CD4-positive, CD25-positive, alpha-beta regulatory T cell (primary cell): ENCODE results near the gene CAMTA1. TPM values are rescaled to one million over a fixed set of nuclear protein-coding genes. Genes with fewer than 3 reads are reported as not detected.
A peak's percentile ranks its signal among the peaks of the same experiment; 100 is the strongest.
"Not testable (repeated sequence)": the region's sequence is repeated elsewhere in the genome, so short reads cannot be mapped to it uniquely, and the experiment has no call there.

ENCODE experiments used
- ATAC-seq, 2 donors: fragments of 150-1000 bp; cut with Tn5 transposase; one replicate each; pipeline ENCODE4 v1.10.0; 2021; ENCODE audit warnings: low read depth in 2 of 2, moderate number of reproducible peaks in 2 of 2, moderate library complexity in 1 of 2
- DNase-seq, 3 donors: peaks; one replicate each; pipeline versions ENCODE4 v3.0.0 to v3.0.0-alpha.2; 2012 to 2022; ENCODE audit warnings: mixed read lengths in 1 of 3
- H3K27ac ChIP-seq: one replicate; pipeline ENCODE4 v1.7.0; 2013; ENCODE audit warnings: mild to moderate bottlenecking, low read length; ENCODE audit not compliant: insufficient read depth, poor library complexity, severe bottlenecking
- H3K27me3 ChIP-seq: one replicate; pipeline ENCODE4 v1.7.0; 2013; ENCODE audit warnings: low read length; ENCODE audit not compliant: control insufficient read depth, insufficient read depth
- H3K36me3 ChIP-seq: one replicate; pipeline ENCODE4 v1.7.0; 2013; ENCODE audit warnings: mild to moderate bottlenecking, low read length, moderate library complexity; ENCODE audit not compliant: control insufficient read depth, insufficient read depth
- H3K4me1 ChIP-seq: 2 replicates; pipeline ENCODE4 v1.7.0; 2013; ENCODE audit warnings: mild to moderate bottlenecking, low read length; ENCODE audit not compliant: insufficient read depth, control insufficient read depth, poor library complexity, severe bottlenecking
- H3K4me3 ChIP-seq: one replicate; pipeline ENCODE4 v1.7.0; 2013; ENCODE audit warnings: low read depth, mild to moderate bottlenecking, low read length, moderate library complexity
- H3K9me3 ChIP-seq, 2 experiments: 1 replicate in 1 of 2; 2 replicates in 1 of 2; pipeline ENCODE4 v1.7.0; 2013; ENCODE audit warnings: low read length in 2 of 2, mild to moderate bottlenecking in 1 of 2, moderate library complexity in 1 of 2; ENCODE audit not compliant: control insufficient read depth in 2 of 2
- H3K27ac Mint-ChIP-seq, 3 donors: one replicate each; pipeline ENCODE4 v1.8.0; 2020 to 2022; ENCODE audit warnings: mild to moderate bottlenecking in 3 of 3, mixed read lengths in 3 of 3, moderate library complexity in 2 of 3
- H3K27me3 Mint-ChIP-seq: one replicate; pipeline ENCODE4 v1.8.0; 2022; ENCODE audit warnings: mild to moderate bottlenecking, mixed read lengths
- H3K36me3 Mint-ChIP-seq: one replicate; pipeline ENCODE4 v1.8.0; 2020; ENCODE audit warnings: mixed read lengths
- H3K4me1 Mint-ChIP-seq, 4 donors: one replicate each; pipeline ENCODE4 v1.8.0; 2020 to 2022; ENCODE audit warnings: mixed read lengths in 4 of 4, mild to moderate bottlenecking in 1 of 4
- H3K4me3 Mint-ChIP-seq, 4 donors: one replicate each; pipeline ENCODE4 v1.8.0; 2020 to 2022; ENCODE audit warnings: mild to moderate bottlenecking in 4 of 4, mixed read lengths in 4 of 4, moderate library complexity in 3 of 4
- H3K9me3 Mint-ChIP-seq, 7 donors: one replicate each; pipeline ENCODE4 v1.8.0; 2020 to 2022; ENCODE audit warnings: mixed read lengths in 7 of 7, mild to moderate bottlenecking in 3 of 7, moderate library complexity in 2 of 7
- polyA plus RNA-seq, 4 donors: library from polyadenylated mRNA; unstranded; fragments of 300-500 nt; fragmentation: Illumina TruSeq; gene quantifications; one replicate each; pipeline ENCODE4 v1.2.3, GENCODE V29; 2021
- total RNA-seq: library from RNA; stranded (reverse); gene quantifications from one replicate; pipeline ENCODE4 v1.2.3, GENCODE V29; 2022

CAMTA1 gene
- total and polyA plus RNA-seq, 5 donors from 2014 or later = 48.8 to 112 (median 80.0) TPM

DNA sequence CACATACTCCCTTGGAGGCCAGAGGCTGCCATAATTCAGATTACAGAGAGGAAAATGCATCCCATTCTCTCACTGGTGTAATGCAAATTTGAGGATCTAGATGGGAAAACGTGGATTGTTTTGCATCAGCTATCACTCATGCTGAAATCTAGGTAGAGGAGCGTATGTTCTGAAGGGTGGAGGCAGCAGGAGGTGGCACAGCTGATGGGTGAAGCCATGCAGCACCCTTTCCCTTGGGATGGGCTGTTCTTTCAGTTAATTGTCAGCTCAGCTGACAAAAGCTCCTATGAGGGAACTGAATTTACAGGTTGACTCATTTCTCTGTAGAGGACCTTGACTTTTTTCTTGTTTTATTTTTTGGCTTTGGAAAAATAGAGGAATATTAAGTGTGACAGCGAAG is 41.8 kb downstream of the CAMTA1 start:
- DNase-seq (no peak), ATAC-seq (no peak)
- Mint-ChIP-seq H3K27me3 (no peaks in the 10 kb centered on the region), H3K9me3 (no peaks in the 10 kb centered on the region), H3K4me3 (no peak overlapping the region), H3K4me1 (peaks cover 7 to 39% (median 28%) of the 10 kb centered on the region in 4 donors), H3K27ac (no peak overlapping the region), H3K36me3 (peaks cover 22% of the 10 kb centered on the region)
- no peak overlapping the region for H3K4me3 ChIP-seq
- no peak overlapping the region for H3K27ac ChIP-seq
- H3K9me3 ChIP-seq = no peaks in the 10 kb centered on the region
- peaks cover 7% of the 10 kb centered on the region for H3K4me1 ChIP-seq
- no peaks in the 10 kb centered on the region for H3K27me3 ChIP-seq
- H3K36me3 ChIP-seq = peaks cover 15% of the 10 kb centered on the region

- no peak overlapping the region for H3K4me3 Mint-ChIP-seq
- Histone ChIP-seq H3K27ac (no peak overlapping the region), H3K9me3 (no peaks in the 10 kb centered on the region), H3K4me1 (peaks cover 4% of the 10 kb centered on the region), H3K36me3 (peaks cover 15% of the 10 kb centered on the region), H3K27me3 (no peaks in the 10 kb centered on the region), H3K4me3 (no peak overlapping the region)
- H3K36me3 Mint-ChIP-seq = peaks cover 28% of the 10 kb centered on the region
- no peak for DNase-seq
- H3K4me1 Mint-ChIP-seq = peaks cover 11 to 36% (median 27%) of the 10 kb centered on the region in 4 donors
- no peak for ATAC-seq
- H3K27me3 Mint-ChIP-seq = no peaks in the 10 kb centered on the region
- H3K9me3 Mint-ChIP-seq = no peaks in the 10 kb centered on the region
- no peak overlapping the region for H3K27ac Mint-ChIP-seq
Measured at GRCh38 chr1:6827630-6828165, 42.4 kb downstream of the CAMTA1 start.

GRCh38 chr1:6831366-6831765 is 46.1 kb downstream of the CAMTA1 start:
- H3K4me1 ChIP-seq = no peaks in the 10 kb centered on the region
- ATAC-seq (no peak), DNase-seq (no peak)
- H3K27ac ChIP-seq = no peak overlapping the region
- H3K9me3 Mint-ChIP-seq = no peaks in the 10 kb centered on the region
- no peak overlapping the region for H3K4me3 Mint-ChIP-seq
- no peaks in the 10 kb centered on the region for H3K27me3 Mint-ChIP-seq
- peaks cover 16% of the 10 kb centered on the region for H3K36me3 ChIP-seq
- no peak overlapping the region for H3K4me3 ChIP-seq
- H3K9me3 ChIP-seq = no peaks in the 10 kb centered on the region
- no peaks in the 10 kb centered on the region for H3K27me3 ChIP-seq
- H3K36me3 Mint-ChIP-seq = peaks cover 31% of the 10 kb centered on the region
- H3K4me1 Mint-ChIP-seq = peaks cover 8 to 18% (median 11%) of the 10 kb centered on the region in 4 donors
- H3K27ac Mint-ChIP-seq = no peak overlapping the region

DNA sequence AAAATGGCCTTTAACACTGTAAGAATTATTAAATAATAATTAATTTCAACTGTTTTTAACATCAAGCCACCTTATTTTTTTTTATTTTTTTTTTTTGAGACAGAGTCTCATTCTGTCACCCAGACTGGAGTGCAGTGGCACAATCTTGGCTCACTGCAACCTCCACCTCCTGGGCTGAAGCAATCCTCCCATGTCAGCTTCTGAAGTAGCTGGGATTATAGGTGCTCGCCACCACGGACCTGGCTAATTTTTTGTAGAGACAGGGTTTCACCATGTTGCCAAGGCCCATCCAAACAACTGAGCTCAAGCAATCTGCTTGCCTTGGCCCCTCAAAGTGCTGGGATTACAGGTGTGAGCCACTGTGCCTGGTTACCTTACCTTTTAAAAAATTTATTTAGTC is 46.8 kb downstream of the CAMTA1 start:
- not testable (repeated sequence) for H3K4me3 Mint-ChIP-seq, DNase-seq, H3K27ac Mint-ChIP-seq, H3K27me3 ChIP-seq, H3K27ac ChIP-seq, H3K4me3 ChIP-seq, H3K27me3 Mint-ChIP-seq, ATAC-seq, H3K4me1 ChIP-seq, H3K9me3 ChIP-seq, H3K9me3 Mint-ChIP-seq
- peaks cover 35% of the 10 kb centered on the region for H3K36me3 Mint-ChIP-seq
- H3K4me1 Mint-ChIP-seq = peaks cover 8 to 17% (median 9%) of the 10 kb centered on the region in 4 donors
- H3K36me3 ChIP-seq = peaks cover 13% of the 10 kb centered on the region

GRCh38 chr1:6832531-6833188 is 47.4 kb downstream of the CAMTA1 start:
- Histone ChIP-seq H3K27ac (no peak overlapping the region), H3K4me3 (no peak overlapping the region), H3K4me1 (no peaks in the 10 kb centered on the region), H3K27me3 (no peaks in the 10 kb centered on the region), H3K9me3 (no peaks in the 10 kb centered on the region), H3K36me3 (peaks cover 10% of the 10 kb centered on the region)
- ATAC-seq (no peak), DNase-seq (no peak)
- H3K36me3 Mint-ChIP-seq = peaks cover 28% of the 10 kb centered on the region
- peaks cover 3 to 11% (median 8%) of the 10 kb centered on the region in 4 donors for H3K4me1 Mint-ChIP-seq
- no peaks in the 10 kb centered on the region for H3K27me3 Mint-ChIP-seq
- H3K9me3 Mint-ChIP-seq = no peaks in the 10 kb centered on the region
- peak overlapping the region in 1 of 3 donors; percentile 82 for H3K27ac Mint-ChIP-seq
- no peak overlapping the region for H3K4me3 Mint-ChIP-seq

GRCh38 chr1:6833804-6834203 is 48.5 kb downstream of the CAMTA1 start:
- DNase-seq (no peak), ATAC-seq (no peak)
- no peak overlapping the region for H3K27ac ChIP-seq
- Mint-ChIP-seq H3K4me1 (peaks cover 5 to 11% (median 8%) of the 10 kb centered on the region in 4 donors), H3K27me3 (no peaks in the 10 kb centered on the region), H3K9me3 (no peaks in the 10 kb centered on the region), H3K27ac (no peak overlapping the region), H3K4me3 (no peak overlapping the region), H3K36me3 (peaks cover 30% of the 10 kb centered on the region)
- H3K36me3 ChIP-seq = peaks cover 10% of the 10 kb centered on the region
- H3K4me3 ChIP-seq = no peak overlapping the region
- H3K27me3 ChIP-seq = no peaks in the 10 kb centered on the region
- no peaks in the 10 kb centered on the region for H3K9me3 ChIP-seq
- no peaks in the 10 kb centered on the region for H3K4me1 ChIP-seq

DNA sequence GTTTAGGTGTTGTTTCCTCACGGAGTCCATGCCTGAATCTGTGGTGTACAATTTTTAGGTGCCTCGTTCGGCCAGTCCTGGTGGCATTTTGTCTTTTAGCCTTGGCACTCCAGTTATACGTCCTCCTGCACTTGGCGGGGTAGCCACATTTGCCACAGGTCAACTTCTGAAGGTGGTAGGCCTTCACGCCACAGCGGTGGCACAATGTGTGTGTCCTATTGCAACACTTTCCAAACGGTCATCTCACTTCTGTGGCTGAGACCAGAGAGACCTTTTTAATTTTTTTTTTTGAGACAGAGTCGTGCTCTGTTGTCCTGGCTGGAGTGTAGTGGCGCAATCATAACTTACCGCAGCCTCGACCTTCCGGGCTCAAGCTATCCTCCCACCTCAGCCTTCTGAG is 49.1 kb downstream of the CAMTA1 start:
- Histone ChIP-seq H3K4me3 (no peak overlapping the region), H3K27ac (no peak overlapping the region), H3K27me3 (no peaks in the 10 kb centered on the region), H3K36me3 (peaks cover 8% of the 10 kb centered on the region), H3K9me3 (no peaks in the 10 kb centered on the region), H3K4me1 (no peaks in the 10 kb centered on the region)
- H3K36me3 Mint-ChIP-seq = peaks cover 28% of the 10 kb centered on the region
- H3K27ac Mint-ChIP-seq = no peak overlapping the region
- ATAC-seq (no peak), DNase-seq (no peak)
- H3K27me3 Mint-ChIP-seq = no peaks in the 10 kb centered on the region
- H3K4me3 Mint-ChIP-seq = no peak overlapping the region
- peaks cover 5 to 10% (median 7%) of the 10 kb centered on the region in 4 donors for H3K4me1 Mint-ChIP-seq
- no peaks in the 10 kb centered on the region for H3K9me3 Mint-ChIP-seq

DNA sequence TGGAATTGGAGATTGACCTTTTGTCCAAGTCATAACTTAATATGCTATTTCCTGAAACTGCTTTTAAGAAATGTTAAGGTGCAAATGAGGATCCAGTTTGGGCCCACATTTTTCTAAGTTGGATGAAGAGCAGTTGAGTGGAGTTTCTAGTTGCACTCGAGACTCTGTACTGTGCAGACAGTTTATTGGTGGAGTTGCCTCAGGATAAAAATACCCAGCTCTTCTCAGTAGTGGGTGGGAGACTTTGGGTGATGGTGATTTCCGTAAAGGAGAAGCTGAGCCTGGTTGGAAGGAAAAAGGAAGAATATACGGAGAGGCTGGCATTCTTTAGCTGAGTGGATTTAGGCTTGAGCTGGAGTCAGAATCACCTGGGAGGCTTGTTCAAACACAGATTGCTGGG is 49.9 kb downstream of the CAMTA1 start:
- H3K4me3 Mint-ChIP-seq = no peak overlapping the region
- Histone ChIP-seq H3K27ac (no peak overlapping the region), H3K4me3 (no peak overlapping the region), H3K36me3 (peaks cover 9% of the 10 kb centered on the region), H3K9me3 (no peaks in the 10 kb centered on the region), H3K4me1 (no peaks in the 10 kb centered on the region), H3K27me3 (no peaks in the 10 kb centered on the region)
- no peaks in the 10 kb centered on the region for H3K9me3 Mint-ChIP-seq
- ATAC-seq (no peak), DNase-seq (no peak)
- peaks cover 4 to 11% (median 7%) of the 10 kb centered on the region in 4 donors for H3K4me1 Mint-ChIP-seq
- H3K27ac Mint-ChIP-seq = peak overlapping the region in 1 of 3 donors; percentile 25
- H3K36me3 Mint-ChIP-seq = peaks cover 30% of the 10 kb centered on the region
- H3K27me3 Mint-ChIP-seq = no peaks in the 10 kb centered on the region
